ENCODE measurements around the gene ZNF74.
"Not testable (repeated sequence)": the region's sequence is repeated elsewhere in the genome, so short reads cannot be mapped to it uniquely, and the experiment has no call there.

ZNF74 gene

GRCh38 chr22:20376983-20377382 is 17.0 kb upstream of the ZNF74 start:
- DNase-seq, result not testable (repeated sequence)

GRCh38 chr22:20378110-20378509 is 15.8 kb upstream of the ZNF74 start:
- DNase-seq, result no peak

- DNase-seq, result not testable (repeated sequence)
Measured at GRCh38 chr22:20378684-20379083, 15.3 kb upstream of the ZNF74 start.

- no peak for DNase-seq
Measured at GRCh38 chr22:20380486-20380885, 13.5 kb upstream of the ZNF74 start.

- DNase-seq, result no peak
Measured at GRCh38 chr22:20383538-20383937, 10.4 kb upstream of the ZNF74 start.

GRCh38 chr22:20384171-20384570 is 9.8 kb upstream of the ZNF74 start:
- no peak for DNase-seq

- no peak for DNase-seq
Measured at GRCh38 chr22:20384865-20385264, 9.1 kb upstream of the ZNF74 start.

- no peak for DNase-seq
Measured at GRCh38 chr22:20386336-20386735, 7.6 kb upstream of the ZNF74 start.

GRCh38 chr22:20386972-20387371 is 7.0 kb upstream of the ZNF74 start:
- no peak for DNase-seq

- DNase-seq, result no peak
Measured at GRCh38 chr22:20388200-20388599, 5.8 kb upstream of the ZNF74 start.

GRCh38 chr22:20389288-20389687 is 4.7 kb upstream of the ZNF74 start:
- DNase-seq, result no peak

- DNase-seq, result no peak
Measured at GRCh38 chr22:20390394-20390907, 3.5 kb upstream of the ZNF74 start.

GRCh38 chr22:20391222-20391621 is 2.7 kb upstream of the ZNF74 start:
- DNase-seq, result no peak

GRCh38 chr22:20392365-20392881 is 1.5 kb upstream of the ZNF74 start:
- DNase-seq, result not testable (repeated sequence)

GRCh38 chr22:20392983-20393704 is 807 bp upstream of the ZNF74 start:
- no peak for DNase-seq

GRCh38 chr22:20395181-20395906 is 1.4 kb downstream of the ZNF74 start:
- no peak for DNase-seq

- no peak for DNase-seq
Measured at GRCh38 chr22:20395907-20396287, 1.9 kb downstream of the ZNF74 start.

- no peak for DNase-seq
Measured at GRCh38 chr22:20396639-20397038, 2.7 kb downstream of the ZNF74 start.

- DNase-seq, result no peak
Measured at GRCh38 chr22:20397498-20397897, 3.5 kb downstream of the ZNF74 start.

GRCh38 chr22:20398420-20398819 is 4.5 kb downstream of the ZNF74 start:
- DNase-seq, result no peak

GRCh38 chr22:20399866-20400605 is 6.1 kb downstream of the ZNF74 start:
- DNase-seq, result no peak

- no peak for DNase-seq
Measured at GRCh38 chr22:20400606-20401375, 6.8 kb downstream of the ZNF74 start.

All from femur (tissue), 1 donor.